T-helper 1 cell (primary cell): ENCODE measurements around the gene ZRANB3.
"Not testable (repeated sequence)": the region's sequence is repeated elsewhere in the genome, so short reads cannot be mapped to it uniquely, and the experiment has no call there.

ENCODE experiments used
- DNase-seq, 5 donors: peaks; one replicate each; pipeline ENCODE4 v3.0.0-alpha.2; 2012 to 2020
- total RNA-seq, 4 donors: gene quantifications; one replicate each; lab custom pipeline; 2026; lab: John Stamatoyannopoulos, UW

Gene ZRANB3
- total RNA-seq = 5.3 to 10.6 (median 8.7) reads per million in 4 donors

DNA sequence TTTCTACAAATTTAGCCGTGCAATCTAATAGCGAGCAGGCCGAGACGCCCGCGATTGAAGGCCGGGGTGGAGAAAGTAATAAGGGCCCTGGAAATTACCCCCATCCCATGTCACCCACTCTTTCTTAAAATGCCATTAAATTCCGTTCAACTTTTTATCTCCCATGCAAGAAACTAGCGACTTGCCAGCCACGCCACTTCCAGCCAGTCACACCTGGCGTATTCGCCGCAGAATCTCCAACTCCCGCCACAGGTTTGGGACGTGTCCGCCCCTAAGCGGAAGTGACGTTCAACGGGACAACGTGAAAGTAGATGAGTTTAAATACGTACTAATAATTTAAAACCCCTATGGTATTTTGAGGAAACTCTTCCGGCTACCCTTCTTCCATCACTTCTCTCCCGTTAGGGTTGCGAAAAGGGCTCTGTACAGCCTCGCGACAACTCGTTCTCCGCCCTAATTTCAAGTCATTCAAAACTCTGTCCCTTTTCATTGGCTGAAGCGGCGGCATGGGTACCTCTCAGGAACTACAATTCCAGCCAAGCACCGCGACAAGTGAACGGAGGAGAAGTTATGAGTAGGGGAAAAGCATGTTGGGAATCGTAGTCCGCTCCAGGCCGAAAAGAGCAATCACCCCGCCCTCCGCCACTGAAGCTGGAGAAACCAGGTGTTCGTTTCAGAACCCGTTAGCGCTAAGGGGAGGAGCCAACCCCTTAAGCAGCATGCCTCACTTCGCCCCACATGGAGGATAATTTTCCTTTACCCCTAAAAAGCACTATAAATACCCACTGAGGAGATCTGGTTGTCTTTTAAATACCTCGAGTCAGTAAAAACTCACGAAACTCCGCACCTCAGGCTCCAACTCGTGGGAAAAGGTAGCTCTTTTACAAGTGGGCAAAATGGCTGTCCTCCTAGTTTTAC, at the start of gene ZRANB3:
Gene ZRANB3, minus strand, starts transcription at position 906 of the 918 bp plus-strand sequence.
- peak; percentile 87 to 98 (median 93) for DNase-seq

- no peak for DNase-seq
Measured at GRCh38 chr2:135573620-135574019, 42.6 kb upstream of the ZRANB3 start.

DNA sequence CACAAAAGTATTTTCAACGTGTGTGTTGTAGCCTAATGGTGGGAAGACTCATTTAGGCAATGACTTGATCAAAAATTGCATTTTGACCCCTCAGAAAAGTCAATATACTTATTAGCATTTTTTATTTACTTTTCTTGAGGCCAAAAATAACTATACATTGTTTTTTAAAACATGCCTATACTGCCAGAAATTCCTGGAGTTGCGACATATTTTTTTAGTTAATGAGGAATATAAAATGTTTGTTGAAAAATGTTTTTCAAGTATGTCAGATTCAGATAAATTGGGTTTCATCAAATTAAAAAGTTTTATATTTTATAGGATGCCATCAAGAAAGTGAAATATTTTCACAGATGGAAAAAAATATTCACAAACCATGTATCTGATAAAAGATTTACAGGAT, 39.9 kb upstream of the ZRANB3 start:
- no peak for DNase-seq

DNA sequence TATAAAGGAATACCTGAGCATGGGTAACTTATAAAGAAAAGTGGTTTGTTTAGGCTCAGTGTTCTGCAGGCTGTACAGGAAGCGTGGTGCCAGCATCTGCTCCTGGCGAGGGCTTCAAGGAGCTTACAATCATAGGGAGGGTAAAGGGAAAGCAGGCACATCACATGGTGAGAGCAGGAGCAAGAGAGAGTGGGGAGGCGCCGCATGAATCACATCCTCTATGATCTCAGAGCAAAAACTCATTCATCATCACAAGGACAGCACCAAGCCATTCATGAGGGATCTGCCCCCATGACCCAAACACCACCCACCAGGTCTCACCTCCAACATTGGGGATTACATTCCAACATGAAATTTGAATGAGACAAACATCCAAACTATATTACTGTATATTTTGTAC, 32.8 kb upstream of the ZRANB3 start:
- no peak for DNase-seq

- DNase-seq = no peak
Measured at GRCh38 chr2:135561925-135562324, 30.9 kb upstream of the ZRANB3 start.

DNA sequence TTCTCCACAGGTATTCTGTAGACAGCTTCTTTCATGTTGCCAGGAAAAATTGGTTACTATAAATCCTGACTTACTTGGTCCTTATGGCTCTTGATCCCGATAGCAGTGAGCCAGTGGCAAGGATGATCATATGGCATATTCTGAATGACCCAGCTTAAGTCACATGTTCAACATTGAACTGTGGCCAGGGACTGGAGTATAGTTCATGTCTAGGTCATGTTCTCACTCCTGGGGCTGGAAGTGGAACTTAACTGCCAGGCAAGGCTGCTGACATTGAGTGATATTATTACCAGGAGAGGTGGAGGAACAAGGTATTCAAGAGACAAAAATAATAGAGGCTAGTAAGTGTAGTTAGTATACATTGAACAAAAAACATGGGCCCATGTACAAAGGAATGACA, 26.5 kb upstream of the ZRANB3 start:
- no peak for DNase-seq

- DNase-seq = no peak
Measured at GRCh38 chr2:135555311-135555710, 24.3 kb upstream of the ZRANB3 start.

DNA sequence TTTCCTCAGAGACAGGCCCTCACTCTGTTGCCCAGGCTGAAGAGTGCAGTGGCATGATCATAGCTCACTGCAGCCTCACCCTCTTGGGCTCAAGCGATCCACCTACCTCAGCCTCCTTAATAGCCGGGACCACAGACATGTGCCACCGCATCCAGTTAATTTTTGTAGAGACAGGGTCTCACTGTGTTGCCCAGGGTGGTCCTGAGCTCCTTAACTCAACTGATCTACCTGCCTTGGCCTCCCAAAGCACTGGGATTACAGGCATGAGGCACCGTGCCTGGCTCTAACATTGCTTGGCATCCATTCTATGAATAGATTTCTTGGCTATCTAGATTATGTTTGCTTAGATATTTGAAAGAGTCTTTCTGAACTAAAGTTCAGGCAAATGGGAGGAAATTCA, 21.9 kb upstream of the ZRANB3 start:
- DNase-seq = no peak

GRCh38 chr2:135551356-135551755, 20.3 kb upstream of the ZRANB3 start:
- DNase-seq = no peak

- DNase-seq = no peak
Measured at GRCh38 chr2:135547311-135547710, 16.3 kb upstream of the ZRANB3 start.

GRCh38 chr2:135546436-135546835, 15.4 kb upstream of the ZRANB3 start:
- DNase-seq = peak in 1 of 5 donors; percentile 50

- not testable (repeated sequence) for DNase-seq
Measured at GRCh38 chr2:135533545-135533944, 2.5 kb upstream of the ZRANB3 start.

GRCh38 chr2:135532581-135532980, 1.6 kb upstream of the ZRANB3 start:
- DNase-seq = no peak

DNA sequence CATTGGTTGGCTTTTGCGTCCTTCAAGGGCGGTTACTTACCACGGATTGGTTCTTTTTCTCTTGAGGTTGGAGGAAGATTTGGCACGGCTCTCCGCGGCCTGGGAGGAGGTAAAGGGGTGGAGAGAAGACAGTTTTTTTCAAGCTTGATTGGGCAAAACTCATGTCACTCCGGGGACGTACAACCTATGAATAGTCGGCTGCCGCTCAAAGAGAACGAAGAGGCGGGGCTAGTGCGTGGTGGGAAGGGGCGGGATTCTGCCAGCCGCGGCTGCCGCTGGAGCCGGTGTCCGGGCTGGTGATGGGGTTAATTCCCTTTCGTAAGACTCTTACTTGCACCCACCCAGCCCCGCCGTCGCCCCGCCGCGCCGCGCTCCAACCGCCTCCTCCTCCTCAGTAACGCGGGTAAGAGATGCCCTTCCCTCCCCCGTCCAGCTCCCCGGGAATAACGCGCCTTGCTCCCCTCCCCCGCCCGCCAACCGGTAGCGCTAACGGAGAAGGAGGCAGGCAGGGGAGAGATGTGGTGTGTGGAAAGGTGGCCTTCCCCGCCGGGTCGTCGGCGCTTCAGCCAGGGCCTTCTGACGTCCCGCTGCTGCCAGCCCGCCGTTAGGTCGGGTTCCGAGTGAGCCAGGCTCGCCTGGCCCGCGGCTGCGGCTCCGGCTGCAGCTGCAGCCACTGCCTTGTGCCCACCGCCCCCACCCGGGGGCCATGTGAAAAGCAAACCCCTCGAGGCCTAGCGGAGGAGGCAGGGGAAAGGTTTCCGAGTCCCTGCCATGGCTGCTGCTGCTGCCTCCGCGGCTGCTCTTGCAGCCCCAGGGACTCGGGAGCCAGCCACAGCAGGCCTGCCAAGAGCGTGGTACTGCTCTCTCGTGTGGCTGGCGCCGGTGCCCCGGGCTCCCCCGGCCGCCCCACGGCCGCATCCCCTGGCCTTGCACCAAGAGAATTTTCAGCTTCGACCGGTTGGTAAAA, 496 bp upstream of the ZRANB3 start, which contains the start of gene R3HDM1:
Gene R3HDM1, plus strand, starts transcription at position 254 of the 967 bp plus-strand sequence. CDS start 73,362 bp downstream, outside the sequence.
- DNase-seq = peak; percentile 86 to 99 (median 94)

DNA sequence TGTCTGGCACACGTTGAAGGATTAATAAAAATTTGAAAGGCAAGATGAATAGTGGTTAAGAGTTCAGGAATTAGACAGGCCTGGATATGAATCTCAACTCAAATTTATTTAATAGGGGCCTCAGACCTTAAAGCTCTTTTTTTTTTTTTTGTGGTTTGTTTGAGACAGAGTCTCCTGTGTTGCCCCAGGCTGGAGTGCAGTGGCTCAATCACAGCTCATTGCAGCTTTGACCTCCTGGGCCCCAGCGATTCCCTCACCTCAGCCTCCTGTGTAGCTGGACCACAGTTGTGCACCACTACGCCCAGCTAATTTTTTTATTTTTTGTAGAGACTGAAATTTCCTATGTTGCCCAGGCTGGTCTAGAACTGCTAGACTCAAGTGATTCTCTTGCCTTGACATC, 3.0 kb downstream of the ZRANB3 start:
- DNase-seq = no peak

DNA sequence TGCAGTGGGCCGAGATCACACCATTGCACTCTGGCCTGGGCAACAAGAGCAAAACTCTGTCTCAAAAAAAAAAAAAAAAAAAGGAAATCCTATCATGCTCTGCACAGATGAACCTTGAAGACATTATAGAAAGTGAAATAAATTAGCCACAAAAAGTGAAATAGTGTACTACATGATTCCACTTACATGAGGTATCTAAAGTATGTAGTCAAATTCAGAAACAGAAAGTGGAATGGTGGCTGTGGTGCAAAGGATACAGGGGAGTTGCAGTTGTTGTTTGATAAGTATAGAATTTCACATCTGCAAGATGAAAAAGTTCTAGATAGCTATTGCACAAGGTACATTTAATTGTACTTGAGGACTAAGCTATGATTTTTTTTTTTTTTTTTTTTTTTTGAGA, 5.2 kb downstream of the ZRANB3 start:
- DNase-seq = peak in 1 of 5 donors; percentile 12

DNA sequence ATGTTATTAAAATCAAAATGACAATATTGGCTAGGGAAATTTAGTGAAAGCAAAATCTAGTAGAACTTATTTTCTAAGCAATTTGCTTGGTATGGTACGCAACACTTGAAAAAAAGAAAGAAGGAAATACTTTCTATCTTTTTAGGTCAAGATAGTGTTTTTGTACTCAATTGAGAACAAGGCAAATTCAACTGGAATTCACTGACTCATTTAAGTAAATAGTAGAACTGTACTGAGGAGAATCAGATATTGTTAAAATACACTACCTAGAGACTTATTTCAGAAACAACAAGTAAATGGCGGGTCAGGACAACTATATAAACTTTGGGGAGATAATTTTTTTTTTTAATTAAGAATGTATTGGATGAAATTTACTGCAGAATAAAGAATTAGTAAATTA, 18.9 kb downstream of the ZRANB3 start:
- DNase-seq = no peak

- DNase-seq = no peak
Measured at GRCh38 chr2:135510577-135510976, 20.4 kb downstream of the ZRANB3 start.

- DNase-seq = no peak
Measured at GRCh38 chr2:135504811-135505210, 26.2 kb downstream of the ZRANB3 start.

GRCh38 chr2:135498588-135498987, 32.4 kb downstream of the ZRANB3 start:
- DNase-seq = not testable (repeated sequence)

DNA sequence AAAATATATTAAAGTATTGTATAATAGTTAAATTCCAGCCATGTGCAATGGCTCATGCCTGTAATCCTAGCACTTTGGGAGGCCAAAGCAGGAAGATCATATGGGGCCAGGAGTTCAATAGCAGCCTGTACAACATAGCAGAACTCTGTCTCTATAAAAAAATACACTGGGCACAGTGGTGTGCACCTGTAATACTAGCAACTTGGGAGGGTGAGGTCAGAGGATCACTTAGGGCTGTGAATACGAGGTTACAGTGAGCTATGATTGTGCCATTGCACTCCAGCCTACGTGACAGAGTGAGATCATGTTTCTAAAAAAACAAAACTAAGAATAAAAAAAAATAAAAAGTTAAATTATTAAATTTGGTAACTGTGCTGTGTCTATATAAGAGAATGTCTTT, 36.1 kb downstream of the ZRANB3 start:
- no peak for DNase-seq

DNA sequence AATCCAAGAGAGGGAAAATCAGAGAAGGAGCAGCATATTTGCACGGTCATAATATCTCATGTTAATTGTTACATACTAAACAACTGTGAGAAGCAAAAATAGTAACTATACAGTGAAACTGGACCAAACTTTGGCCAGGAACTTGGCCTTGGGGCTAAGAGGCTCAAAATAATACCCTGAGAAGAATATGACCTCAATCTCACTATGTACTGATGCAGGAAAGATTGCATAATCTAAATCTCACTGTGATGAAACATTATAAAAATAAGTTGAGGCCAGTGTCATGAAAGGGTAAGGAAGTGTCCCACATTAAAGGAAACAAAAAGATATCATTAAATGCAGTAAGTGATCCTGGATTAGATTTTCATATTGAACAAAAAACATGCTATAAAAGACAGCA, 36.5 kb downstream of the ZRANB3 start:
- no peak for DNase-seq

- DNase-seq = no peak
Measured at GRCh38 chr2:135490376-135490775, 40.6 kb downstream of the ZRANB3 start.
